HG03139 (cell line): ENCODE results near the gene ADSS2.
"Not testable (repeated sequence)": the region's sequence is repeated elsewhere in the genome, so short reads cannot be mapped to it uniquely, and the experiment has no call there.

Source experiments
- ATAC-seq: cut with Tn5 transposase; IDR thresholded peaks from one replicate; pipeline ENCODE4 v1.9.1; 2021; ENCODE audit not compliant: unreplicated experiment

Gene ADSS2

GRCh38 chr1:244400974-244401373 is 50.7 kb downstream of the ADSS2 start:
- no peak for ATAC-seq

- ATAC-seq: no peak
These were observed 54.6 kb downstream of the ADSS2 start for GRCh38 chr1:244397131-244397530.

GRCh38 chr1:244395965-244396364 is 55.7 kb downstream of the ADSS2 start:
- no peak for ATAC-seq

GRCh38 chr1:244394826-244395765 is 56.6 kb downstream of the ADSS2 start:
- ATAC-seq: no peak

- ATAC-seq: no peak
These were observed 57.4 kb downstream of the ADSS2 start for GRCh38 chr1:244394346-244394745.

GRCh38 chr1:244393604-244394176 is 58.0 kb downstream of the ADSS2 start:
- no peak for ATAC-seq

- no peak for ATAC-seq
These were observed 59.9 kb downstream of the ADSS2 start for GRCh38 chr1:244391761-244392160.

- no peak for ATAC-seq
These were observed 62.7 kb downstream of the ADSS2 start for GRCh38 chr1:244388961-244389360.

GRCh38 chr1:244387415-244387814 is 64.3 kb downstream of the ADSS2 start:
- no peak for ATAC-seq

- ATAC-seq: no peak
These were observed 65.1 kb downstream of the ADSS2 start for GRCh38 chr1:244386595-244386994.

- ATAC-seq: no peak
These were observed 67.6 kb downstream of the ADSS2 start for GRCh38 chr1:244384066-244384465.

GRCh38 chr1:244383278-244383884 is 68.3 kb downstream of the ADSS2 start:
- no peak for ATAC-seq

- no peak for ATAC-seq
These were observed 69.7 kb downstream of the ADSS2 start for GRCh38 chr1:244381878-244382565.

GRCh38 chr1:244376126-244376525 is 75.6 kb downstream of the ADSS2 start:
- no peak for ATAC-seq

- ATAC-seq: no peak
These were observed 76.7 kb downstream of the ADSS2 start for GRCh38 chr1:244375051-244375450.

- not testable (repeated sequence) for ATAC-seq
These were observed 77.2 kb downstream of the ADSS2 start for GRCh38 chr1:244374484-244374883.

GRCh38 chr1:244371242-244372141 is 80.2 kb downstream of the ADSS2 start:
- no peak for ATAC-seq

- no peak for ATAC-seq
These were observed 81.6 kb downstream of the ADSS2 start for GRCh38 chr1:244370060-244370637.

- no peak for ATAC-seq
These were observed 82.3 kb downstream of the ADSS2 start for GRCh38 chr1:244369256-244370057.
